Left ventricle myocardium inferior (tissue), 1 donor: Measurements from ENCODE around the gene B3GNT5. TPM values are rescaled to one million over a fixed set of nuclear protein-coding genes. Genes with fewer than 3 reads are reported as not detected.

Experiments used
- DNase-seq: peaks from one replicate; pipeline ENCODE4 v3.0.0-alpha.2; 2020
- H3K27ac ChIP-seq: fragments of 200-600 bp; replicated peaks from 2 replicates; pipeline ENCODE4 v1.8.0; 2021
- H3K27me3 ChIP-seq: fragments of 200-600 bp; 2 replicates; pipeline ENCODE4 v1.8.0; 2021; ENCODE audit warnings: low read depth
- H3K36me3 ChIP-seq: fragments of 200-600 bp; 2 replicates; pipeline ENCODE4 v1.8.0; 2021
- H3K4me1 ChIP-seq: fragments of 200-600 bp; 2 replicates; pipeline ENCODE4 v1.8.0; 2021
- H3K4me3 ChIP-seq: fragments of 200-600 bp; 2 replicates; pipeline ENCODE4 v1.8.0; 2021; ENCODE audit warnings: mild to moderate bottlenecking, moderate library complexity
- H3K9me3 ChIP-seq: fragments of 200-600 bp; replicated peaks from 2 replicates; pipeline ENCODE4 v1.8.0; 2021
- intact Hi-C: fragments of 100-400 bp; cut with micrococcal nuclease; formaldehyde crosslinking; loops from one replicate; pipeline ENCODE4 v1.11.0; 2022
- total RNA-seq: library from RNA; stranded (reverse); fragmentation: NEBNext Ultra II Directional; extraction: Animal tissue kit (Norgen Biotek cat#: 25700); gene quantifications from one replicate; pipeline ENCODE4 v1.2.1, GENCODE V29; 2021
- TF ChIP-seq, protein P1 (sequence below): fragments of 200-600 bp; IDR thresholded peaks from 2 replicates; pipeline ENCODE4 v1.8.0; 2021; ENCODE audit warnings: antibody characterized with exemption, mild to moderate bottlenecking, borderline replicate concordance
- donor health status: DM: no; HTN: yes; CAD: no; lungs with severe emphysema.

The B3GNT5 gene
- total RNA-seq, 1 donor from 2014 or later, result 2.1 TPM

- H3K36me3 ChIP-seq, result no peaks in the 10 kb centered on the region
- intact Hi-C loops, result no loop called here
- H3K4me3 ChIP-seq, result no peak overlapping the region
- no peaks in the 10 kb centered on the region for H3K27me3 ChIP-seq
- DNase-seq, result no peak
- H3K4me1 ChIP-seq, result peaks cover 22% of the 10 kb centered on the region
- H3K9me3 ChIP-seq, result no peaks in the 10 kb centered on the region
- no peak overlapping the region for H3K27ac ChIP-seq
- TF ChIP-seq, protein P1, sequence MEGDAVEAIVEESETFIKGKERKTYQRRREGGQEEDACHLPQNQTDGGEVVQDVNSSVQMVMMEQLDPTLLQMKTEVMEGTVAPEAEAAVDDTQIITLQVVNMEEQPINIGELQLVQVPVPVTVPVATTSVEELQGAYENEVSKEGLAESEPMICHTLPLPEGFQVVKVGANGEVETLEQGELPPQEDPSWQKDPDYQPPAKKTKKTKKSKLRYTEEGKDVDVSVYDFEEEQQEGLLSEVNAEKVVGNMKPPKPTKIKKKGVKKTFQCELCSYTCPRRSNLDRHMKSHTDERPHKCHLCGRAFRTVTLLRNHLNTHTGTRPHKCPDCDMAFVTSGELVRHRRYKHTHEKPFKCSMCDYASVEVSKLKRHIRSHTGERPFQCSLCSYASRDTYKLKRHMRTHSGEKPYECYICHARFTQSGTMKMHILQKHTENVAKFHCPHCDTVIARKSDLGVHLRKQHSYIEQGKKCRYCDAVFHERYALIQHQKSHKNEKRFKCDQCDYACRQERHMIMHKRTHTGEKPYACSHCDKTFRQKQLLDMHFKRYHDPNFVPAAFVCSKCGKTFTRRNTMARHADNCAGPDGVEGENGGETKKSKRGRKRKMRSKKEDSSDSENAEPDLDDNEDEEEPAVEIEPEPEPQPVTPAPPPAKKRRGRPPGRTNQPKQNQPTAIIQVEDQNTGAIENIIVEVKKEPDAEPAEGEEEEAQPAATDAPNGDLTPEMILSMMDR, result no peak
These were observed 8.2 kb downstream of the B3GNT5 start for GRCh38 chr3:183261151-183261724.

- H3K36me3 ChIP-seq, result no peaks in the 10 kb centered on the region
- TF ChIP-seq, protein P1, result no peak
- peaks cover 22% of the 10 kb centered on the region for H3K4me1 ChIP-seq
- intact Hi-C loops, result no loop called here
- no peak overlapping the region for H3K4me3 ChIP-seq
- no peaks in the 10 kb centered on the region for H3K27me3 ChIP-seq
- no peak overlapping the region for H3K27ac ChIP-seq
- no peak for DNase-seq
- H3K9me3 ChIP-seq, result no peaks in the 10 kb centered on the region
These were observed 9.9 kb downstream of the B3GNT5 start for GRCh38 chr3:183262875-183263378.

- no peak overlapping the region for H3K4me3 ChIP-seq
- DNase-seq, result no peak
- no peaks in the 10 kb centered on the region for H3K9me3 ChIP-seq
- peaks cover 20% of the 10 kb centered on the region for H3K4me1 ChIP-seq
- intact Hi-C loops, result no loop called here
- TF ChIP-seq, protein P1, result no peak
- no peaks in the 10 kb centered on the region for H3K27me3 ChIP-seq
- H3K27ac ChIP-seq, result no peak overlapping the region
- H3K36me3 ChIP-seq, result peaks cover under 1% of the 10 kb centered on the region
These were observed 11.2 kb downstream of the B3GNT5 start for GRCh38 chr3:183264268-183264667.

GRCh38 chr3:183265157-183265642, 12.1 kb downstream of the B3GNT5 start:
- peak overlapping the region; percentile 61 for H3K27ac ChIP-seq
- H3K4me1 ChIP-seq, result peaks cover 13% of the 10 kb centered on the region
- TF ChIP-seq, protein P1, result no peak
- no peaks in the 10 kb centered on the region for H3K27me3 ChIP-seq
- DNase-seq, result peak; percentile 32
- peak overlapping the region; percentile 22 for H3K4me3 ChIP-seq
- no peaks in the 10 kb centered on the region for H3K9me3 ChIP-seq
- peaks cover 10% of the 10 kb centered on the region for H3K36me3 ChIP-seq
- intact Hi-C loops, result no loop called here

DNA sequence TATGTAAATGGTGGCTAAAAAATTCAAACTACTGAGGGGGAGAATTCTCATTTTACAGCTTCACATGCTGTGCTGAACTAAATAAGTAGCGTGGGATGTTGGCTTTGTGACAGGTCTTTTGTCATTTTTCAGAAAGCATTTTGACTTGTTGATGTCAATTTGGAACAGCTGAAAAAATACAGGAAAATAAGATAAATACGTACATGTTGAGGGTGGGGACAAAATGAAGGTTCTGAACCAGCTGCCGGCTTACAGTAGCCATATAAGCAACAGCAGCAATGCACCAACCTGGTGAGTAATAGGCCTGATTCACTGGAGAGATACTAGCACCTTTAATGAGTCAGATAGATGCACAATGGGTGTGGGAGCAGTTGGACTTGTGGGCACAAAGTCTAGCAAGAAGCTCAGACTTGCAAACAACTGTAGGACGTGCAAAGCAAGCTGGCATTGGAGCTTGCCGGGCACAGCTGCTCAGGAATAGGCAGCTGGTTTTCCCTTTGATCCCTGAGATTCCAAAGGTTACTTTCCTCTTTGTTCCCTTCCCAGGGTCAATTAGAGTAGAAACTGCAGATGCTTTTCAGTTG, 12.9 kb downstream of the B3GNT5 start:
- no peak overlapping the region for H3K4me3 ChIP-seq
- no peaks in the 10 kb centered on the region for H3K27me3 ChIP-seq
- TF ChIP-seq, protein P1, result no peak
- DNase-seq, result no peak
- H3K4me1 ChIP-seq, result peaks cover 13% of the 10 kb centered on the region
- intact Hi-C loops, result no loop called here
- H3K27ac ChIP-seq, result peak overlapping the region; percentile 61
- peaks cover 14% of the 10 kb centered on the region for H3K36me3 ChIP-seq
- H3K9me3 ChIP-seq, result no peaks in the 10 kb centered on the region
